GM19025 (cell line): ENCODE results near the gene ST3GAL4.
"Not testable (repeated sequence)": the region's sequence is repeated elsewhere in the genome, so short reads cannot be mapped to it uniquely, and the experiment has no call there.

Experiments
- ATAC-seq: cut with Tn5 transposase; IDR thresholded peaks from one replicate; pipeline ENCODE4 v1.9.1; 2021; ENCODE audit warnings: mild to moderate bottlenecking, low read depth, moderate library complexity; ENCODE audit not compliant: unreplicated experiment

Gene ST3GAL4

GRCh38 chr11:126355324-126355925 is at the start of gene ST3GAL4:
Gene ST3GAL4, plus strand, starts transcription at chr11:126355686. Its CDS starts 50,470 bp downstream, at chr11:126406156.
- peak; percentile 70 for ATAC-seq

- ATAC-seq, result peak; percentile 42
Measured at GRCh38 chr11:126305699-126306098, 49.8 kb upstream of the ST3GAL4 start.

GRCh38 chr11:126307706-126308105 is 47.8 kb upstream of the ST3GAL4 start:
- no peak for ATAC-seq

- ATAC-seq, result no peak
Measured at GRCh38 chr11:126308271-126308671, 47.2 kb upstream of the ST3GAL4 start.

GRCh38 chr11:126308771-126309170 is 46.7 kb upstream of the ST3GAL4 start:
- ATAC-seq, result not testable (repeated sequence)

- ATAC-seq, result peak; percentile 34
Measured at GRCh38 chr11:126310200-126310991, 45.1 kb upstream of the ST3GAL4 start.

GRCh38 chr11:126310992-126311310 is 44.5 kb upstream of the ST3GAL4 start:
- ATAC-seq, result no peak

GRCh38 chr11:126311401-126312291 is 43.8 kb upstream of the ST3GAL4 start:
- peak; percentile 72 for ATAC-seq

- no peak for ATAC-seq
Measured at GRCh38 chr11:126312961-126313360, 42.5 kb upstream of the ST3GAL4 start.

- no peak for ATAC-seq
Measured at GRCh38 chr11:126313826-126314225, 41.7 kb upstream of the ST3GAL4 start.

GRCh38 chr11:126317432-126317755 is 38.1 kb upstream of the ST3GAL4 start:
- ATAC-seq, result no peak

GRCh38 chr11:126317756-126318573 is 37.5 kb upstream of the ST3GAL4 start:
- ATAC-seq, result peak; percentile 48

GRCh38 chr11:126318574-126319373 is 36.7 kb upstream of the ST3GAL4 start:
- ATAC-seq, result peak; percentile 86

GRCh38 chr11:126319374-126319740 is 36.1 kb upstream of the ST3GAL4 start:
- ATAC-seq, result no peak

- no peak for ATAC-seq
Measured at GRCh38 chr11:126322996-126323395, 32.5 kb upstream of the ST3GAL4 start.

- no peak for ATAC-seq
Measured at GRCh38 chr11:126327281-126328000, 28.0 kb upstream of the ST3GAL4 start.

GRCh38 chr11:126328001-126328390 is 27.5 kb upstream of the ST3GAL4 start:
- ATAC-seq, result no peak

- ATAC-seq, result no peak
Measured at GRCh38 chr11:126328444-126328843, 27.0 kb upstream of the ST3GAL4 start.
